WI38 (cell line): Measurements from ENCODE around the gene NUP50.

Experiments used
- H3K4me3 ChIP-seq: 2 replicates; pipeline ENCODE4 v1.5.1; 2011; ENCODE audit warnings: low read depth, mild to moderate bottlenecking, control low read depth, low read length
- CTCF ChIP-seq: IDR thresholded peaks from 2 replicates; pipeline ENCODE4 v1.5.1; 2012; ENCODE audit warnings: low read depth, mild to moderate bottlenecking, control low read depth, low read length

Gene NUP50

GRCh38 chr22:45195616-45196015 lies 31.9 kb downstream of the NUP50 start:
- H3K4me3 ChIP-seq = no peak overlapping the region
- TF ChIP-seq CTCF = no peak

- H3K4me3 ChIP-seq = no peak overlapping the region
- TF ChIP-seq CTCF = no peak
Observed at GRCh38 chr22:45196308-45196707, 32.6 kb downstream of the NUP50 start.

GRCh38 chr22:45196926-45197605 lies 33.3 kb downstream of the NUP50 start:
- no peak for TF ChIP-seq CTCF
- H3K4me3 ChIP-seq = no peak overlapping the region

- no peak overlapping the region for H3K4me3 ChIP-seq
Observed at GRCh38 chr22:45197606-45198462, 34.1 kb downstream of the NUP50 start.

GRCh38 chr22:45198463-45198795 lies 34.7 kb downstream of the NUP50 start:
- TF ChIP-seq CTCF = no peak
- H3K4me3 ChIP-seq = no peak overlapping the region

More at GRCh38 chr22:45197606-45198462, 34.1 kb downstream of the NUP50 start:
- no peak for TF ChIP-seq CTCF

GRCh38 chr22:45199723-45200122 lies 36.0 kb downstream of the NUP50 start:
- H3K4me3 ChIP-seq = no peak overlapping the region
- no peak for TF ChIP-seq CTCF

- no peak for TF ChIP-seq CTCF
- no peak overlapping the region for H3K4me3 ChIP-seq
Observed at GRCh38 chr22:45200230-45200629, 36.5 kb downstream of the NUP50 start.
